HCT116 (cell line): ENCODE measurements around the gene INKA2. TPM values are rescaled to one million over a fixed set of nuclear protein-coding genes. Genes with fewer than 3 reads are reported as not detected.

Experiments
- ATAC-seq: fragments of 200-7000 bp; cut with Tn5 transposase; 2 replicates; pipeline ENCODE4 v1.9.1; 2020; ENCODE audit warnings: mild to moderate bottlenecking, moderate library complexity
- Bru-seq: library from RNA; stranded (reverse); fragments of 400-500 nt; gene quantifications from one replicate; lab custom pipeline; 2021; lab: Mats Ljungman, UMichigan
- BruChase-seq, 2 experiments: library from RNA; stranded (reverse); fragments of 400-500 nt; gene quantifications; one replicate each; lab custom pipeline; 2021; lab: Mats Ljungman, UMichigan
- BruUV-seq: library from RNA; stranded (reverse); fragments of 400-500 nt; replicated peaks from 2 replicates; lab custom pipeline; 2021; lab: Mats Ljungman, UMichigan
- CTCF ChIA-PET: fragments of 300-600 bp; sonication (Branson Sonifier 250); formaldehyde crosslinking; loops from one replicate; lab custom pipeline; 2021; ENCODE audit warnings: antibody characterized with exemption; lab: Charles Lee
- POLR2A ChIA-PET: fragments of 300-600, 350-600 bp; sonication (Branson Sonifier 250); formaldehyde crosslinking; loops from one replicate; lab custom pipeline; 2021; ENCODE audit warnings: antibody characterized with exemption; lab: Charles Lee
- RAD21 ChIA-PET, 2 experiments: fragments of 300-600 bp; sonication (Branson Sonifier 250); formaldehyde crosslinking; loops; one replicate each; lab custom pipeline; 2023; ENCODE audit warnings: low total read pairs in 2 of 2; ENCODE audit not compliant: uncharacterized antibody in 2 of 2, unreplicated experiment in 2 of 2, low non-redundant PET in 1 of 2; lab: Charles Lee
- DNase-seq: peaks from one replicate; pipeline ENCODE4 v3.0.0-alpha.2; 2010; ENCODE audit warnings: low read depth, low spot score
- H2AFZ ChIP-seq: fragments of 200-600 bp; shearing (Covaris generic), sonication (generic); 2 replicates; pipeline ENCODE4 v1.6.1; 2017; ENCODE audit warnings: low read depth, mixed run types, mixed read lengths, antibody characterized with exemption, low read length; ENCODE audit not compliant: poor library complexity, severe bottlenecking
- H3K27ac ChIP-seq: 2 replicates; pipeline ENCODE4 v1.5.1; 2012; ENCODE audit warnings: low read depth, low read length
- H3K27me3 ChIP-seq: fragments of 200-600 bp; sonication (generic); 2 replicates; pipeline ENCODE4 v1.6.1; 2016; ENCODE audit warnings: mixed run types, low read length, mixed read lengths; ENCODE audit not compliant: insufficient read depth
- H3K36me3 ChIP-seq, 2 experiments: fragments of 200-500 bp in 1 of 2; fragments of 200-600 bp in 1 of 2; sonication (Bioruptor generic) in 1 of 2; sonication (generic) in 1 of 2; 2 replicates each; pipeline versions ENCODE4 v1.5.1 to v1.6.1; 2014 to 2016; ENCODE audit warnings: low read length in 2 of 2, inconsistent platforms in 1 of 2, mixed read lengths in 1 of 2, mixed run types in 1 of 2; ENCODE audit not compliant: insufficient read depth in 2 of 2, control insufficient read depth in 1 of 2
- H3K4me1 ChIP-seq, 2 experiments: fragments of 200-600 bp in 1 of 2; sonication (generic) in 1 of 2; 2 replicates each; pipeline versions ENCODE4 v1.5.1 to v1.6.1; 2012 to 2017; ENCODE audit warnings: low read length in 2 of 2, inconsistent platforms in 1 of 2, mild to moderate bottlenecking in 1 of 2, mixed read lengths in 1 of 2, mixed run types in 1 of 2, moderate library complexity in 1 of 2; ENCODE audit not compliant: insufficient read depth in 2 of 2, control insufficient read depth in 1 of 2
- H3K4me2 ChIP-seq: fragments of 200-600 bp; sonication (generic); 2 replicates; pipeline ENCODE4 v1.6.1; 2017; ENCODE audit warnings: mixed run types, low read length, mixed read lengths
- H3K4me3 ChIP-seq, 2 experiments: fragments of 200-600 bp in 1 of 2; sonication (generic) in 1 of 2; replicated peaks in 1 of 2; 2 replicates each; pipeline ENCODE4 v1.5.1; 2011 to 2016; ENCODE audit warnings: low read length in 2 of 2, control low read depth in 1 of 2, low read depth in 1 of 2, mild to moderate bottlenecking in 1 of 2, mixed read lengths in 1 of 2, mixed run types in 1 of 2
- H3K79me2 ChIP-seq: fragments of 200-600 bp; sonication (generic); 2 replicates; pipeline ENCODE4 v1.6.1; 2017; ENCODE audit warnings: mild to moderate bottlenecking, mixed run types, low read length, moderate library complexity, mixed read lengths; ENCODE audit not compliant: insufficient read depth
- H3K9ac ChIP-seq: fragments of 200-600 bp; sonication (generic); 2 replicates; pipeline ENCODE4 v1.6.1; 2016; ENCODE audit warnings: low read length, mixed read lengths
- H3K9me2 ChIP-seq: fragments of 200-600 bp; sonication (generic), shearing (Covaris generic); 2 replicates; pipeline ENCODE4 v1.6.1; 2017; ENCODE audit warnings: mixed run types, mild to moderate bottlenecking, moderate library complexity; ENCODE audit not compliant: insufficient read depth
- H3K9me3 ChIP-seq, 2 experiments: fragments of 200-500 bp in 1 of 2; fragments of 200-600 bp in 1 of 2; sonication (Bioruptor generic) in 1 of 2; sonication (generic) in 1 of 2; 2 replicates each; pipeline ENCODE4 v1.6.1; 2014 to 2017; ENCODE audit warnings: low read length in 2 of 2, mixed read lengths in 2 of 2, inconsistent platforms in 1 of 2, low read depth in 1 of 2, mild to moderate bottlenecking in 1 of 2, mixed run types in 1 of 2, moderate library complexity in 1 of 2; ENCODE audit not compliant: control insufficient read depth in 1 of 2, insufficient read depth in 1 of 2
- H4K20me1 ChIP-seq: fragments of 200-600 bp; sonication (generic), shearing (Covaris generic); 2 replicates; pipeline ENCODE4 v1.6.1; 2017; ENCODE audit warnings: mixed run types, mild to moderate bottlenecking, moderate library complexity; ENCODE audit not compliant: insufficient read depth
- ATF3 ChIP-seq: IDR thresholded peaks from 2 replicates; pipeline ENCODE4 v1.6.1; 2012
- CBX3 ChIP-seq: IDR thresholded peaks from 2 replicates; pipeline ENCODE4 v1.6.1; 2012; ENCODE audit warnings: low read depth
- CTCF ChIP-seq, 3 experiments: fragments of 200-600 bp in 1 of 3; sonication (generic) in 1 of 3; IDR thresholded peaks in 2 of 3; conservative IDR thresholded peaks in 1 of 3; 2 replicates each; pipeline ENCODE4 v1.5.1; 2012 to 2017; ENCODE audit warnings: low read depth in 2 of 3, low read length in 2 of 3, antibody characterized with exemption in 1 of 3, borderline replicate concordance in 1 of 3, control low read depth in 1 of 3, mild to moderate bottlenecking in 1 of 3, mixed read lengths in 1 of 3, mixed run types in 1 of 3, moderate library complexity in 1 of 3; ENCODE audit not compliant: insufficient read depth in 1 of 3
- EGR1 ChIP-seq: IDR thresholded peaks from 2 replicates; pipeline ENCODE4 v1.6.1; 2012; ENCODE audit warnings: low read depth
- ELF1 ChIP-seq: IDR thresholded peaks from 2 replicates; pipeline ENCODE4 v1.6.1; 2012; ENCODE audit warnings: low read depth, borderline replicate concordance
- EZH2phosphoT487 ChIP-seq: fragments of 200-600 bp; IDR thresholded peaks from 2 replicates; pipeline ENCODE4 v1.6.1; 2018; ENCODE audit warnings: antibody characterized with exemption, borderline replicate concordance
- FOSL1 ChIP-seq: IDR thresholded peaks from 2 replicates; pipeline ENCODE4 v1.6.1; 2012; ENCODE audit warnings: low read depth
- RAD21 ChIP-seq: IDR thresholded peaks from 2 replicates; pipeline ENCODE4 v1.6.1; 2012; ENCODE audit warnings: low read depth, mild to moderate bottlenecking
- REST ChIP-seq: IDR thresholded peaks from 2 replicates; pipeline ENCODE4 v1.6.1; 2012; ENCODE audit warnings: low read depth
- SIN3A ChIP-seq: IDR thresholded peaks from 2 replicates; pipeline ENCODE4 v1.6.1; 2012; ENCODE audit warnings: low read depth
- SP1 ChIP-seq: IDR thresholded peaks from 2 replicates; pipeline ENCODE4 v1.6.1; 2012; ENCODE audit warnings: low read depth
- SRF ChIP-seq: IDR thresholded peaks from 2 replicates; pipeline ENCODE4 v1.6.1; 2012; ENCODE audit warnings: low read depth
- TCF7L2 ChIP-seq: IDR thresholded peaks from 2 replicates; pipeline ENCODE4 v1.7.0; 2011; ENCODE audit warnings: borderline replicate concordance, inconsistent platforms; ENCODE audit not compliant: insufficient read depth, insufficient read length; ENCODE audit errors: extremely low read depth
- ZFX ChIP-seq: fragments of 450-650 bp; IDR thresholded peaks from 2 replicates; pipeline ENCODE4 v1.6.1; 2017
- ZNF274 ChIP-seq: fragments of 200-500 bp; sonication (Bioruptor generic); IDR thresholded peaks from 2 replicates; pipeline ENCODE4 v1.6.1; 2014; ENCODE audit warnings: mild to moderate bottlenecking, low read depth, low read length, inconsistent platforms
- intact Hi-C: fragments of 100-400 bp; cut with micrococcal nuclease; formaldehyde crosslinking; loops from 2 replicates; pipeline ENCODE4 v1.10.0; 2022
- long read RNA-seq: library from polyadenylated mRNA; unstranded; transcript quantifications from one replicate; pipeline ENCODE4 v2.0.0, GENCODE V29; 2021; ENCODE audit not compliant: unreplicated experiment
- polyA plus RNA-seq: library from polyadenylated mRNA; unstranded; fragments of >200 nt; gene quantifications from 2 replicates; pipeline ENCODE4 v1.2.1, GENCODE V29; 2012; ENCODE audit warnings: missing spikeins
- total RNA-seq: library from RNA; stranded (reverse); gene quantifications from one replicate; pipeline ENCODE4 v1.2.1, GENCODE V29; 2021; ENCODE audit not compliant: unreplicated experiment
- TF ChIP-seq, protein P1 (sequence below): IDR thresholded peaks from 2 replicates; pipeline ENCODE4 v1.6.1; 2012

INKA2 gene
- total RNA-seq (4.0 TPM), Bru-seq, nascent RNA (percentile 54 among the genes with signal in this experiment), BruChase-seq, experiment 1, labeled RNA remaining after a 6-hour chase (percentile 53 among the genes with signal in this experiment), BruChase-seq, experiment 2, labeled RNA remaining after a 2-hour chase (percentile 65 among the genes with signal in this experiment)
- polyA plus RNA-seq, result 0.72 and 1.7 TPM in 2 replicates
- long read RNA-seq, full-length matches to known transcripts, result 3 of 4 reads
- long read RNA-seq, partial matches to known transcripts, result 0 of 4 reads
- long read RNA-seq, other reads (novel, unspliced or antisense), result 1 of 4 reads

- ChIA-PET RAD21 (interaction anchor here in 1 of 2 experiments (0.9 to 1.2 kb wide), 2 partner anchors 8 to 15 kb away, joined by 3 to 4 read pairs; no protein-coding TSS in a partner anchor), POLR2A (interaction anchor here (1.0 to 1.2 kb wide), 3 partner anchors 8 to 231 kb away, joined by 3 to 5 read pairs (median 4); no protein-coding TSS in a partner anchor), CTCF (interaction anchor here (1.2 to 2.5 kb wide), 7 partner anchors 8 to 257 kb away, joined by 3 to 22 read pairs (median 5); no protein-coding TSS in a partner anchor)
- Histone ChIP-seq H3K27me3 (peaks cover 4% of the 10 kb centered on the region; the same call in 1 of the 2 replicates), H3K4me1 (peaks cover 15 to 28% of the 10 kb centered on the region in 2 experiments; a peak in 3 of 4 replicates), H2AFZ (peak within 1 kb of the TSS; percentile 82), H3K9me2 (no peaks in the 10 kb centered on the region), H3K4me2 (peak within 1 kb of the TSS; percentile 81), H3K4me3 (peak within 1 kb of the TSS; percentile 53 to 59), H3K9me3 (no peaks in the 10 kb centered on the region), H3K36me3 (no peaks in the 10 kb centered on the region), H3K79me2 (no peaks in the 10 kb centered on the region), H4K20me1 (no peaks in the 10 kb centered on the region), H3K9ac (peak within 1 kb of the TSS; percentile 49), H3K27ac (peak within 1 kb of the TSS; percentile 96)
- ATAC-seq (peak; percentile 88), DNase-seq (peak; percentile 74)
- intact Hi-C loops, result loop anchor here (1.0 kb wide), 1 partner anchor 16 kb away; the partner anchor contains the start of gene DDX20
- BruUV-seq, result no TSS peak
- TF ChIP-seq SRF (no peak), FOSL1 (no peak), ZFX (no peak), RAD21 (no peak), EZH2phosphoT487 (no peak), SIN3A (peak; percentile 77), CTCF (IDR thresholded peaks at IDR 0.05 in 2 of 3, conservative IDR thresholded peaks at IDR 0.05 in 1 of 3; ENCODE audit: borderline replicate concordance in 1 of 3, insufficient read depth in 1 of 3, low read depth in 2 of 3, low read length in 2 of 3) (no peak), ZNF274 (no peak), ELF1 (no peak), CBX3 (peak; percentile 72; the same call in 1 of the 2 replicates), TCF7L2 (no peak), EGR1 (0 out of 2 replicates have a peak, but pooled peaks have one; percentile 9), REST (no peak), ATF3 (no peak), SP1 (peak; percentile 71)
- TF ChIP-seq, protein P1, sequence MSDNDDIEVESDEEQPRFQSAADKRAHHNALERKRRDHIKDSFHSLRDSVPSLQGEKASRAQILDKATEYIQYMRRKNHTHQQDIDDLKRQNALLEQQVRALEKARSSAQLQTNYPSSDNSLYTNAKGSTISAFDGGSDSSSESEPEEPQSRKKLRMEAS, result peak; percentile 89
These were observed at the start of gene INKA2 for GRCh38 chr1:111739194-111739924. Gene INKA2, minus strand, starts transcription at chr1:111739395. Its CDS starts 153 bp downstream, at chr1:111739242.
